Liver (tissue), 3 donors: ENCODE data around the gene NLK.

Source experiments
- GABPA ChIP-seq, 2 donors: IDR thresholded peaks in 1 of 2; conservative IDR thresholded peaks in 1 of 2; 2 replicates each; pipeline ENCODE4 v1.6.1; 2016; ENCODE audit warnings: antibody characterized with exemption in 2 of 2, mild to moderate bottlenecking in 1 of 2, moderate library complexity in 1 of 2
- JUND ChIP-seq, 2 donors: IDR thresholded peaks; 2 replicates each; pipeline ENCODE4 v1.6.1; 2016; ENCODE audit warnings: antibody characterized with exemption in 2 of 2
- NR2F2 ChIP-seq: IDR thresholded peaks from 2 replicates; pipeline ENCODE4 v1.6.1; 2016; ENCODE audit warnings: antibody characterized with exemption
- RAD21 ChIP-seq, 2 donors: IDR thresholded peaks; 2 replicates each; pipeline ENCODE4 v1.6.1; 2016; ENCODE audit warnings: antibody characterized with exemption in 2 of 2, mild to moderate bottlenecking in 2 of 2
- TAF1 ChIP-seq: conservative IDR thresholded peaks from 2 replicates; pipeline ENCODE4 v1.6.1; 2016; ENCODE audit warnings: antibody characterized with exemption, mild to moderate bottlenecking
- TF ChIP-seq, protein P1 (sequence below): fragments of 150-350 bp; IDR thresholded peaks from 2 replicates; pipeline ENCODE4 v1.5.1; 2017; ENCODE audit warnings: improper control_type of control experiment, low read depth, low read length; ENCODE audit not compliant: missing input control
- TF ChIP-seq, protein P2 (sequence below): IDR thresholded peaks from 2 replicates; pipeline ENCODE4 v1.6.1; 2016; ENCODE audit warnings: antibody characterized with exemption
- donor health status: healthy.
- donor health status: healthy.

DNA sequence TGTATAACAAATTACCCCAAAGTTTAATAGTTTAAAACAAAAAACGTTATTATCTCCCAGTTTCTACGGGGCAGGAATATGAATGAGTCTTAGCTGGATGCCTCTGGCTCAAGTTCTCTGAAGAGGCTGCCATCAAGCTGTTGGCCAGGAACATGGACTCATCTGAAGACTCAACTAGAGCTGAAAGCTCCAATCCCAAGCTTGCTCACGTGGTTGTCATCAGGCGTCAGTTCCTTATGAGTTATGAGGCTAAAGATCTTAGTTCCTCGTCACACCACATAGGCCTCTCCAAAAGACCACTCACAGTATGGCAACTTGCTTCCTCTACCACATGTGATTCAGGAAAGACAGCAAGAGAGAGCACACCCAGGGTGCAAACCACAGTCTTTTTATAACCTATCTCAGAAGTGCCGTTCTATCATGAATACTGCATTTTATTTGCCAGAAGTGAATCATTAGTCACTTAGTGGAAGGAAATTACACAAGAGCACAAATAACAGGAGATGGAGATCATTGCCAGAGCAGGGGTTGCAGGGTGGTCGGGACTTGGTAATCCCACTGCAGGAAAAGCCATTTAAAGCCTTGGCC is 48.7 kb upstream of the NLK start:
- no peak for TF ChIP-seq TAF1
- TF ChIP-seq, protein P1, sequence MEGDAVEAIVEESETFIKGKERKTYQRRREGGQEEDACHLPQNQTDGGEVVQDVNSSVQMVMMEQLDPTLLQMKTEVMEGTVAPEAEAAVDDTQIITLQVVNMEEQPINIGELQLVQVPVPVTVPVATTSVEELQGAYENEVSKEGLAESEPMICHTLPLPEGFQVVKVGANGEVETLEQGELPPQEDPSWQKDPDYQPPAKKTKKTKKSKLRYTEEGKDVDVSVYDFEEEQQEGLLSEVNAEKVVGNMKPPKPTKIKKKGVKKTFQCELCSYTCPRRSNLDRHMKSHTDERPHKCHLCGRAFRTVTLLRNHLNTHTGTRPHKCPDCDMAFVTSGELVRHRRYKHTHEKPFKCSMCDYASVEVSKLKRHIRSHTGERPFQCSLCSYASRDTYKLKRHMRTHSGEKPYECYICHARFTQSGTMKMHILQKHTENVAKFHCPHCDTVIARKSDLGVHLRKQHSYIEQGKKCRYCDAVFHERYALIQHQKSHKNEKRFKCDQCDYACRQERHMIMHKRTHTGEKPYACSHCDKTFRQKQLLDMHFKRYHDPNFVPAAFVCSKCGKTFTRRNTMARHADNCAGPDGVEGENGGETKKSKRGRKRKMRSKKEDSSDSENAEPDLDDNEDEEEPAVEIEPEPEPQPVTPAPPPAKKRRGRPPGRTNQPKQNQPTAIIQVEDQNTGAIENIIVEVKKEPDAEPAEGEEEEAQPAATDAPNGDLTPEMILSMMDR = no peak
- no peak for TF ChIP-seq RAD21 (IDR thresholded peaks at IDR 0.05)
- TF ChIP-seq, protein P2, sequence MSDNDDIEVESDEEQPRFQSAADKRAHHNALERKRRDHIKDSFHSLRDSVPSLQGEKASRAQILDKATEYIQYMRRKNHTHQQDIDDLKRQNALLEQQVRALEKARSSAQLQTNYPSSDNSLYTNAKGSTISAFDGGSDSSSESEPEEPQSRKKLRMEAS = no peak
- no peak for TF ChIP-seq GABPA (IDR thresholded peaks at IDR 0.05 in 1 of 2, conservative IDR thresholded peaks at IDR 0.05 in 1 of 2)
- TF ChIP-seq JUND (IDR thresholded peaks at IDR 0.05) = no peak
- TF ChIP-seq NR2F2 = no peak
